HepG2 (cell line): Measurements from ENCODE around the gene IL16. TPM values are rescaled to one million over a fixed set of nuclear protein-coding genes. Genes with fewer than 3 reads are reported as not detected.

Experiments
- ATAC-seq: fragments of 200-7000 bp; cut with Tn5 transposase; 3 replicates; pipeline ENCODE4 v1.9.1; 2020; ENCODE audit warnings: mild to moderate bottlenecking, moderate library complexity
- BruUV-seq: library from RNA; stranded (reverse); fragments of 400-500 nt; replicated peaks from 2 replicates; lab custom pipeline; 2021; lab: Mats Ljungman, UMichigan
- CTCF ChIA-PET: fragments of 300-600 bp; formaldehyde crosslinking; extraction: SDS; loops from one replicate; lab custom pipeline; 2021; ENCODE audit warnings: low total read pairs, inconsistent platforms, low intra/inter-chr PET ratio; lab: Yijun Ruan, JAX
- POLR2A ChIA-PET: fragments of 350-600 bp; sonication (Branson Sonifier 250); formaldehyde crosslinking; loops from one replicate; lab custom pipeline; 2020; ENCODE audit warnings: antibody characterized with exemption, inconsistent platforms; lab: Yijun Ruan, JAX
- DNase-seq: peaks from one replicate; pipeline ENCODE4 v3.0.0-alpha.2; 2015; ENCODE audit warnings: low spot score
- FAIRE-seq: peaks from 3 replicates; lab custom pipeline; 2011; peaks lifted over from hg19 to GRCh38; lab: Jason Lieb, UNC
- H2AFZ ChIP-seq: one replicate; pipeline ENCODE4 v1.6.1; 2011; ENCODE audit warnings: low read length, inconsistent platforms
- H3K27ac ChIP-seq: fragments of 300-600 bp; 3 replicates; pipeline ENCODE4 v1.8.0; 2011; ENCODE audit warnings: mixed run types, mild to moderate bottlenecking, mixed read lengths, low read length, inconsistent platforms; ENCODE audit not compliant: insufficient read depth; ENCODE audit errors: extremely low read length
- H3K27me3 ChIP-seq, 2 experiments: fragments of 200-600 bp in 1 of 2; 2 replicates in 1 of 2; 3 replicates in 1 of 2; pipeline versions ENCODE4 v1.6.0 to v1.8.0; 2011; ENCODE audit warnings: low read length in 2 of 2, mild to moderate bottlenecking in 2 of 2, moderate library complexity in 2 of 2, inconsistent platforms in 1 of 2; ENCODE audit not compliant: insufficient read depth in 2 of 2, control insufficient read depth in 1 of 2
- H3K36me3 ChIP-seq, 2 experiments: fragments of 200-600 bp in 1 of 2; replicated peaks in 1 of 2; 2 replicates in 1 of 2; 3 replicates in 1 of 2; pipeline versions ENCODE4 v1.5.1 to v1.8.0; 2011; ENCODE audit warnings: low read length in 2 of 2, inconsistent platforms in 1 of 2; ENCODE audit not compliant: insufficient read depth in 2 of 2, control insufficient read depth in 1 of 2
- H3K4me1 ChIP-seq: 2 replicates; pipeline ENCODE4 v1.5.1; 2012; ENCODE audit warnings: low read length, inconsistent platforms; ENCODE audit not compliant: insufficient read depth
- H3K4me2 ChIP-seq: 2 replicates; pipeline ENCODE4 v1.6.0; 2011; ENCODE audit warnings: low read depth, low read length, inconsistent platforms
- H3K4me3 ChIP-seq, 3 experiments: fragments of 200-600 bp in 1 of 3; sonication (generic), shearing (Covaris generic) in 1 of 3; replicated peaks in 1 of 3; 2 replicates each; pipeline ENCODE4 v1.5.1; 2011 to 2016; ENCODE audit warnings: low read length in 3 of 3, inconsistent platforms in 2 of 3, low read depth in 2 of 3, mild to moderate bottlenecking in 2 of 3, control low read depth in 1 of 3, mixed read lengths in 1 of 3; ENCODE audit not compliant: insufficient read depth in 1 of 3
- H3K79me2 ChIP-seq: one replicate; pipeline ENCODE4 v1.6.1; 2011; ENCODE audit warnings: low read length, inconsistent platforms; ENCODE audit not compliant: insufficient read depth
- H3K9ac ChIP-seq: 2 replicates; pipeline ENCODE4 v1.6.0; 2011; ENCODE audit warnings: mild to moderate bottlenecking, low read depth, low read length, inconsistent platforms; ENCODE audit not compliant: insufficient read depth
- H3K9me3 ChIP-seq: 2 replicates; pipeline ENCODE4 v1.5.1; 2012; ENCODE audit warnings: mild to moderate bottlenecking, low read length
- H4K20me1 ChIP-seq: 2 replicates; pipeline ENCODE4 v1.6.0; 2011; ENCODE audit warnings: inconsistent platforms, mild to moderate bottlenecking, low read length, moderate library complexity; ENCODE audit not compliant: insufficient read depth
- NFATC3 ChIP-seq: sonication (generic); formaldehyde crosslinking; IDR thresholded peaks from 2 replicates; pipeline ENCODE4 v1.5.1; 2020; ENCODE audit warnings: mild to moderate bottlenecking, missing genetic modification reagents
- SRY ChIP-seq: sonication (generic); formaldehyde crosslinking; IDR thresholded peaks from 2 replicates; pipeline ENCODE4 v1.8.0; 2022; ENCODE audit warnings: mild to moderate bottlenecking, missing genetic modification reagents
- ZNF44 ChIP-seq: sonication (generic); formaldehyde crosslinking; IDR thresholded peaks from 2 replicates; pipeline ENCODE4 v1.5.1; 2020; ENCODE audit warnings: mild to moderate bottlenecking, missing genetic modification reagents
- ZNF446 ChIP-seq: sonication (generic); formaldehyde crosslinking; IDR thresholded peaks from 2 replicates; pipeline ENCODE4 v1.5.0; 2020; ENCODE audit warnings: mild to moderate bottlenecking, missing genetic modification reagents
- WGBS: methylation state at CpG from one replicate; pipeline ENCODE4 v1.1.6; 2017; ENCODE audit warnings: low lambda C conversion rate; 5-methylcytosine and 5-hydroxymethylcytosine counted together
- in situ Hi-C: cut with HindIII; loops from 2 replicates; pipeline ENCODE4 v1.10.0; 2017; ENCODE audit warnings: low pct_unique_long_range_greater_than_20kb; ENCODE audit not compliant: extremely low pct_ligation_motif_present
- intact Hi-C: fragments of 100-400 bp; cut with micrococcal nuclease; formaldehyde crosslinking; loops from one replicate; pipeline ENCODE4 v1.10.0; 2022; ENCODE audit not compliant: unreplicated experiment
- polyA plus RNA-seq, 8 experiments: library from polyadenylated mRNA; depleted of rRNA in 3 of 8; stranded (reverse) in 7 of 8; unstranded in 1 of 8; fragments of >200 nt; fragmentation: Illumina TruSeq in 4 of 8; extraction: Trizol in 4 of 8; gene quantifications; 2 replicates each; pipeline versions ENCODE4 v1.2.1 to v1.2.3, GENCODE V29; 2011 to 2016; ENCODE audit warnings: low read depth in 4 of 8, missing spikeins in 1 of 8, mixed read lengths in 1 of 8; ENCODE audit not compliant: insufficient read depth in 1 of 8
- total RNA-seq, 5 experiments: library from RNA; depleted of rRNA; stranded (reverse); fragments of >200 nt; fragmentation: Illumina TruSeq; extraction: Trizol; gene quantifications; 2 replicates each; pipeline ENCODE4 v1.2.3, GENCODE V29; 2016; ENCODE audit warnings: low read depth in 1 of 5
- TF ChIP-seq, protein P1 (sequence below): IDR thresholded peaks from 2 replicates; pipeline ENCODE4 v1.6.1; 2016; ENCODE audit warnings: missing compliant biosample characterization, missing genetic modification reagents, borderline replicate concordance
- TF ChIP-seq, protein P2 (sequence below), 2 experiments: sonication (generic) in 1 of 2; formaldehyde crosslinking in 1 of 2; IDR thresholded peaks; 2 replicates each; pipeline versions ENCODE4 v1.4.0 to v1.6.1; 2018 to 2020; ENCODE audit warnings: missing genetic modification reagents in 2 of 2, borderline replicate concordance in 1 of 2, low read depth in 1 of 2, mild to moderate bottlenecking in 1 of 2, missing biosample characterization in 1 of 2

IL16 gene
- total and polyA plus RNA-seq, 2 of the 13 experiments (the other 11 are each of a cell fraction or from before 2014, with no cell fraction given), result 0.03 TPM; not detected in 1

DNA sequence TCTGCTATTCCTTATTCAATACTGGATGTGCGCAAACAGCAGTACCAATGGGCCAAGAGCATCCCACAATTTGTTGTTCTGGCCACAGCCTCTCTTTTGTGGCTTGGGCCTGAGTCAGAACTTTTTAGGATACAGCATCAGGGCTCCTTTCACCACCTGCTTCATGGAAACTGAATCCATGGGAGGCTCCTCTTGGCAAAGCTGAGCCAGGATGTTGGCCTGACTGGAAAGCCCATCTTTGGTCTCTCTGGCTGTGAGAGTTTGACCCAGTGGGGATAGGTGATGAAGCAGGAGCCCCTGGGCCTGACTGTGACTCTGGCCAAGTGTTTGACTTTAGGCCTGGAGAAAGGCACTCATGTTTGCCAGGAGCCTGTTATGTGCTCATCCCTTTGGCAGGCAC, 27.6 kb downstream of the IL16 start:
- no peak overlapping the region for H3K4me2 ChIP-seq
- no peaks in the 10 kb centered on the region for H3K79me2 ChIP-seq
- H3K27me3 ChIP-seq, result no peaks in the 10 kb centered on the region
- TF ChIP-seq ZNF446 (no peak), SRY (CRISPR knock-in tag) (no peak), NFATC3 (no peak), ZNF44 (CRISPR knock-in tag) (no peak)
- TF ChIP-seq, protein P1, sequence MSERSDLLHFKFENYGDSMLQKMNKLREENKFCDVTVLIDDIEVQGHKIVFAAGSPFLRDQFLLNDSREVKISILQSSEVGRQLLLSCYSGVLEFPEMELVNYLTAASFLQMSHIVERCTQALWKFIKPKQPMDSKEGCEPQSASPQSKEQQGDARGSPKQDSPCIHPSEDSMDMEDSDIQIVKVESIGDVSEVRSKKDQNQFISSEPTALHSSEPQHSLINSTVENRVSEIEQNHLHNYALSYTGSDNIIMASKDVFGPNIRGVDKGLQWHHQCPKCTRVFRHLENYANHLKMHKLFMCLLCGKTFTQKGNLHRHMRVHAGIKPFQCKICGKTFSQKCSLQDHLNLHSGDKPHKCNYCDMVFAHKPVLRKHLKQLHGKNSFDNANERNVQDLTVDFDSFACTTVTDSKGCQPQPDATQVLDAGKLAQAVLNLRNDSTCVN (CRISPR knock-in tag), result no peak
- TF ChIP-seq, protein P2, sequence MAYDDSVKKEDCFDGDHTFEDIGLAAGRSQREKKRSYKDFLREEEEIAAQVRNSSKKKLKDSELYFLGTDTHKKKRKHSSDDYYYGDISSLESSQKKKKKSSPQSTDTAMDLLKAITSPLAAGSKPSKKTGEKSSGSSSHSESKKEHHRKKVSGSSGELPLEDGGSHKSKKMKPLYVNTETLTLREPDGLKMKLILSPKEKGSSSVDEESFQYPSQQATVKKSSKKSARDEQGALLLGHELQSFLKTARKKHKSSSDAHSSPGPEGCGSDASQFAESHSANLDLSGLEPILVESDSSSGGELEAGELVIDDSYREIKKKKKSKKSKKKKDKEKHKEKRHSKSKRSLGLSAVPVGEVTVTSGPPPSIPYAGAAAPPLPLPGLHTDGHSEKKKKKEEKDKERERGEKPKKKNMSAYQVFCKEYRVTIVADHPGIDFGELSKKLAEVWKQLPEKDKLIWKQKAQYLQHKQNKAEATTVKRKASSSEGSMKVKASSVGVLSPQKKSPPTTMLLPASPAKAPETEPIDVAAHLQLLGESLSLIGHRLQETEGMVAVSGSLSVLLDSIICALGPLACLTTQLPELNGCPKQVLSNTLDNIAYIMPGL (CRISPR knock-in tag; IDR thresholded peaks at IDR 0.05; ENCODE audit: borderline replicate concordance in 1 of 2, low read depth in 1 of 2), result no peak
- TF ChIP-seq, all 625 proteins: peak for 0
- ChIA-PET CTCF (no interaction called here), POLR2A (no interaction called here)
- H3K9me3 ChIP-seq, result no peaks in the 10 kb centered on the region
- H3K4me3 ChIP-seq, result no peak overlapping the region
- intact Hi-C loops, result no loop called here
- no TSS peak for BruUV-seq
- no peak overlapping the region for H2AFZ ChIP-seq
- no peak overlapping the region for H3K9ac ChIP-seq
- FAIRE-seq (no peak), DNase-seq (no peak), ATAC-seq (no peak)
- no peaks in the 10 kb centered on the region for H3K4me1 ChIP-seq
- no peak overlapping the region for H3K27ac ChIP-seq
- H4K20me1 ChIP-seq, result no peaks in the 10 kb centered on the region
- no peaks in the 10 kb centered on the region for H3K36me3 ChIP-seq
- in situ Hi-C loops, result no loop called here
- WGBS, result 50% methylated on average over 1 of the region's 1 CpG
